HG03469 (cell line): ENCODE data around the gene SRGAP2.
"Not testable (repeated sequence)": the region's sequence is repeated elsewhere in the genome, so short reads cannot be mapped to it uniquely, and the experiment has no call there.

Experiments used
- ATAC-seq: cut with Tn5 transposase; IDR thresholded peaks from one replicate; pipeline ENCODE4 v1.9.1; 2021; ENCODE audit warnings: mild to moderate bottlenecking, moderate library complexity, moderate number of reproducible peaks; ENCODE audit not compliant: unreplicated experiment

The SRGAP2 gene

DNA sequence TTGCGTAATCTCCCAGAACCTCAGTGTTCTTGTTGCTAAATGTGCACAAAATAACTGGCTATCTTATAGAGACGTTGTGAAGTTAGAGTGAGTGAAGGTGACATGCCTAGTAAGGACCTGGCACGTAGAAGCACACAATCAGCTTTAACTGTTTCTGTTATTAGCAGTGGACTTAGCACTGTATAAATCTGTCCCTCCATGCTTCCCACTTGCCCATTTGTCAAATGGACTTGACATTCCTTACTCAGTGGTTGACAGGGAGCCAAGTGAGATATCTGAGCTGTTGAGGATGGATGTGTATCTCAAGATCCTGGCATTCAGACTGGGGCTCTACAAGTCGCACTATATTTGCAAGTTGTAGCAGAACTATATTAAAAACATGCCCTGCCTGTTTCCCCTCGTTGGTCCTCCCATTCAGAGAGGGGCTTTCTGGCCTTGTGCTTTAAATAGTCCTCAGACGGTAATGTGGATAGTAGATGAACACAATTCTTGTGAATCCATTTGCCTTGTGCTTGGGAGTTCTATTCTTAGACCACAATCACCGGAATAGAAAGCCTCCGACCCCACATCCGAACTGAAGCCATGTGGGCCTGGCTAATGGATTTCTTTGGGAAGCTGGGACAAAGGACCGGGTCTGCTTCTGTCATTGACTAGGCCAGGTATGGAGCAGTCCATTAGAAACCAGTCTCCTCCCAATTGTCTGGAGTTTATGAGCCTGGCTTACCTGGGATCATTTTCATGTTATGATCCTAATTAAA, 43.0 kb downstream of the SRGAP2 start:
- ATAC-seq: not testable (repeated sequence)

- not testable (repeated sequence) for ATAC-seq
These were observed 47.8 kb downstream of the SRGAP2 start for GRCh38 chr1:206250953-206251681.

- not testable (repeated sequence) for ATAC-seq
These were observed 49.5 kb downstream of the SRGAP2 start for GRCh38 chr1:206252680-206253335.
